Hypothalamus (tissue), 51 donors: ENCODE results near the gene SAMSN1.

Experiments used
- DNase-seq, 51 donors: peaks; one replicate each; lab custom pipeline; 2025; lab: John Stamatoyannopoulos, UW

The SAMSN1 gene

GRCh38 chr21:14491269-14491681 lies 54.8 kb downstream of the SAMSN1 start:
- no peak for DNase-seq

DNA sequence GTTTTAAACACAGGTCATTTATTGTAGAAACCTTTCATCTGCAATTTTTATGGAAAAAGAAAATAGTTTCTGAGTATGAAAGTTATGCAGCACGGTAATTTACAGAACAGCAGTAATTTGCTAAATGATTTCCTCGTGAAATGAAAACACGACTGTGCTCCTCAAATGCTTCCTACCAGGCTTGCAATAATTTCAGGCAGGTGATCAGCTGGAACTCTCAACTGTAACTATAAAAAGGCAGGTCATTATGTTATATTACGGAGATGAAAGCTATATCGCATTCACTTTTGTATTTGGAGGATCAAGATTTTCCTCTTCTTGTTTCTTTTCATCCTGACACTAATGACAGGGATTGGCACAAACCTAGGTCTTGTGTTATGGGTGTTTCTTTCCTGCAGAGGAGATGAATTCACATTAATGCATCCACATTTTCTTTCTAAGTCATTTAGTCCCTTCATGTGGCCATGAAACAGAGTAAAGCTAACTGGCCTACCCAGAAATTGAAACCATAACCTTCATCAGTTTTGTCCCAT lies 57.4 kb downstream of the SAMSN1 start:
- DNase-seq: no peak

- DNase-seq: no peak
Observed at GRCh38 chr21:14487490-14488432, 58.4 kb downstream of the SAMSN1 start.

DNA sequence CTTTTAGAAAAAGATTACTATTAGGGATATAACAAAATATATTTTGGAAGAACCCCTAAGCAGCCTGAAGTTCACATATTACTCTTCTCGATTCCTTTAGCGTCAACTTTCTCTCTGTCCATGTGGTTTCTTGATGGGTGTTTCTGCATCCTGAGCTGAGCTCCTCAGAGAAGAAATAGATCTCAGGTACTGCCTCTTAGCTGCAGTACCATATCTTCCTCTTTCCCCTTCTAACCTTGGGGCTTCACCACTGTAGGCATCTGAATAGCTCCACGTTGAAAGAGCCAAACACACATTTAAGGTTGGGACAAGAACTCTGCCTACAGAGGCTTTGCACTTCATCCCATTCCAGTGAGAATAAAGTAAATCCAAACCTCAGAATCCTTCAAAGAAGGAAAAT lies 59.2 kb downstream of the SAMSN1 start:
- DNase-seq: no peak

DNA sequence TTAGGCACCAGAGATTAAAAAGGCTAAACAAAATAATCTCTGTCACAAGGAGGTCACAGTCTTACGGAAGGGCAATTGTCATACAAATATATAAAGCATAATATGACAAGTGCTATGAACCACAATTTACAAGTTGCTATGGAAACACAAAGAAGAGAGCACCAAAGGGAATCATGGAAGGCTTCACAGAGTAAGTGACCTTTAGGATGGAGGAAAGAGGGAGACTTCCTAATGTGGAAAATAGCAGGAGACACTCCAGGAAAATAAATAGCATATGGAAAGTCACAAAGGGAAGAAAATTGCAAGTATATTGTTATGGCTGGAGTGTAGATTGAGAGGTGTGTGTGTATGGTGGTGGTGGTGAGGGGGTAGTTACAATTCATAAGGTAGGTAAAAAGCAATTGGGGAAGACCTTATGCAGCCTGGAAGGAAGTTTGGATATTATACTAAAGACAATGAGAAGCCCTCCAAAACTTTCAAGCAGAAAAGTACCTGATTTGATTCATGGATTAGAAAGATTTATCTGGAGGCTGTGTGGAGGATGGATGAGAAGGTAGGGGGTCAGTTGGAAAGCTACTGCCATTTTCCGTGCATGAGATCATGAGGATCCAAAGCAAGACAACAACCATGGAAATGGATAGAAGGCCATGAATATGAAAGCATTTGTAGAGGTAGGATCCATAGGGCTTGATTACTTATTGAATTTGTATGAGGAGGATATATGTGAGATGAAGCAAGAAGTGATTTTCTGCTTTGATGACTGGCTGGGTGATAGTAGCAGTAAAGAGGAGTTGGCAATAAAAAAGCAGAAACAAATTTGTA lies 61.7 kb downstream of the SAMSN1 start:
- DNase-seq: no peak

GRCh38 chr21:14483296-14483695 lies 62.8 kb downstream of the SAMSN1 start:
- DNase-seq: no peak

GRCh38 chr21:14482165-14482564 lies 64.0 kb downstream of the SAMSN1 start:
- no peak for DNase-seq

DNA sequence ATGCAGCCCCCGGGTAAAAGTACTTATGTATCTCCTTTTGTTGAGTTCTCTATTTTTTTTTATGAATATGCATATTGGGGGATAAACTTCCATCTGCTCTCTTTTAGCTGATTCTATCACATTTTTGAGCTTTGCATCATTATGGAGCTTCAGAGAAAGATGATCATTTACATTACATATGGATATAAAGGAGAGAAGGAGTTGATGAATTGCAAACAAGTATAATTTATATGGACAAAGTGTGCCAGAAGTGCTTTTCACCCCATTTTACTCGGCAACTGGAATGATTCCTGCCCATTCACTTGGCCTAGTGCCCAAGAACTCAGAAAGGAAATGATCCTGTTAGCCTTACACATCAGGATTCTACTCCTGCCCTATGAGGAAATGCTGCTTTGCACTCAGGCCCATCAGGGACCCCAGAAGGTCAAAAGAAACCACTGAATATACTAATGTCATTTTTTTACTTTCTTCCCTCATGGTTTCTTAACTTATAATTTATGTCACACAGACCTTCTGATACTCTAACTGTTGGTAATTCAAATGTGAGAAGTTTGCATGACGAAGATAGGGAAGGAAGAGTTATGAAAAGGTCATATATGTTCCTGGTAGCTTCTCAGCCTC lies 65.6 kb downstream of the SAMSN1 start:
- DNase-seq: peak in 4 of 51 donors; percentile 3 to 21 (median 14)

GRCh38 chr21:14479241-14479786 lies 66.8 kb downstream of the SAMSN1 start:
- DNase-seq: no peak

DNA sequence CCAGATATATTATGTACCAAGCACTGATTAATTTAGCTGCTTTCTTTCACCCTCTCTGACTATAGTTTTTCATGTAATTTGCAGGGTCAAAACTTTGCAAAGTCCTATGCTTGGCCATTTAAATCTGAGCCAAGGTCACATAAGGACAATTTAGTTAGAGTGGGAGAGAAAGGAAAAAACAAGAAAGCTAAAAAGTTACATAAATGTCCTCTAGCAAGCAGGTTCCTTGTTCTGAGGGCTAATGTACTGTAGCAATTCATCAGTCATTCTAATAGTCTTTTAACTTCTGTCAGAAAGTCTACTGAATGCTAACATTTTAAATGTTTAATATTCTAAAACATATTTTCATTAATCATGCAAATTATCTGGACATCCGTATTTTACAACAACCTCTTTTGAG lies 68.3 kb downstream of the SAMSN1 start:
- no peak for DNase-seq

DNA sequence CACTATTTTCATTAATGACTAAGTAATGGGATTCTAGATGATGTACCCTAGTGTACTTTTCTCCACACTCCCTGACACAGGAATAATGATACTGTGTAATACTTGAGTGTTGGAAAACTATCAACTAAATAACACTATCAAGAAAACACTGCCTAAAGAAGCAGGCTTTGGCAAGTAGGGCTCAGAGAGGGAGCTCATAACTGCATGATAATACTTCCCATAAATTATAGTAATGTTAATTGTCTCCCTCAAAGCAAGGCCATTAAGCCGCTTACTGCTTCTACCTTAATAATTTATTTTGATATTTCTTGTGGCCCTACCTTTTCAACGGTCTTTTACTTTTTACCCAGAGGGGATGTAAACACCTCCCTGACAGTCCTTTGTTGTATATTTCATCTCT lies 69.0 kb downstream of the SAMSN1 start:
- no peak for DNase-seq

DNA sequence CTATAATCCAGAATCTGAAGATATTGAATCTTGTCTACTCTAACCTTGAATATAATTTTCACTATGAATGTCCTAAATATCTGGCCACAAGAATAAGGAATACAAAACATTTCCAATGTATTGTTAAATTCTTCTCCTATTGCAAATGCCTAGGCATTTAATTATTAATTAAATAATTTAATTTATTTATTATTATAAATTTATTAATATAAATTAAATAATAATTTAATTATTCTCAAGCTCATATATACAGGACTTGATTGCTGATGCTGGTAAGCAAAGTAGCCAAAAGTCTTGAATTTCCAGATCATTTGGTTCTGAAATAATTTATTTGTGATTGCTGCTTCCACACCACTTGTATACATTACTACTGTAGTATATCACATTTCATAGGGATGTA lies 71.1 kb downstream of the SAMSN1 start:
- no peak for DNase-seq

DNA sequence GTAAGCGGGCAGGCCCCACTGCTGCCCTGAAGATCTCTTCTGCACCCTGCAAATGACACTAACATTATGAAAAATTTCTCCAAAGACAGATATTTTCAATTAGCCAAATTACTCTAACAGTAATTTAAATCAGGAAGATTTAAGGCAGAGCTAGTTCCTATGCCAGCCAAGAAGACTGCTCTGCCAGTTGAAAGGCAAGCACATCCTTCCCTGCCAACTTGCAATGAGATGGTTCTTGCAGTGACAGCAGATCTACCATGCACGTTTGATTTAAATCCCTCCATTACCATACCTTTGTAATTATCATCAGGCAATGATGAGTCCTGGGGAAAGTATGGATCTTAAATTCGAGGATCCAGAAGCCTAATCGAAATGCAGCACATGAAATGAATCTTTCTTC lies 76.5 kb downstream of the SAMSN1 start:
- DNase-seq: no peak

DNA sequence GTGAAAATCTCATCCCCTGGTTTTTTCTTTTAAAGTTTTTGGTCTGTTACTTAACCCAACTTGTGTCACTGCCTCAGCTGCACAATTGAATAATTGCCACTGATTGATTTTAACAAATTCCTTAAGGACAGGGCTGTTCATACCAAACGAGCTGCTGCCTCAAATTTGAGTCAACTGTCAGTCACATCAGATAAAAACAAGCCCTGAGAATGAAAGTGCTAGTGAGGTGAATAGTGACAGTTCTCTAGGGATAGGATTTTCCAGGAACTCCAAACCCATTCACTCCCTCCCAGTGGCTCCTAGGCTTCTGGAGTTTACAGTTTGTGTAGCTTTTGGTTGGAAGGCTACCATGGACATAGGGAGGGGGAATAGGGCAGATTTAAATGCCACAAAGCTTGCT lies 79.4 kb downstream of the SAMSN1 start:
- DNase-seq: no peak

DNA sequence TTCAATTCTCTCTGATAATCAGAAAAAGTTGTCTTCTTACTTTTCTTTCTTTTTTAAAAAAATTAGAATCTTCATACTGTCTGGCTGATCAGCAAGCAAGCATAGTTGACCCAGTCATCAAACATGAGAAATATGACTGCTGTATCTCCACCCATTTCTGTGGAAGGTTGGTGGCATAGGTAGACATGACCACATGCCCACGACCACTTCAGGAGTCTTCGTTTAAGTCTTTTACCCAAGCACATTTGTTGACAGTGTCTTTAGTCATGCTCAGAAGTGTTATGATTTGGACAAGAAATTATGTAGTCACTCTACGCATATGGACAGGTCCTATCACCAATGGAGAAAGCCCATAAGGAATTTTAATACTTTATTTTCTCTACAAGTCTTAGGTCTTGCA lies 88.4 kb downstream of the SAMSN1 start:
- no peak for DNase-seq

DNA sequence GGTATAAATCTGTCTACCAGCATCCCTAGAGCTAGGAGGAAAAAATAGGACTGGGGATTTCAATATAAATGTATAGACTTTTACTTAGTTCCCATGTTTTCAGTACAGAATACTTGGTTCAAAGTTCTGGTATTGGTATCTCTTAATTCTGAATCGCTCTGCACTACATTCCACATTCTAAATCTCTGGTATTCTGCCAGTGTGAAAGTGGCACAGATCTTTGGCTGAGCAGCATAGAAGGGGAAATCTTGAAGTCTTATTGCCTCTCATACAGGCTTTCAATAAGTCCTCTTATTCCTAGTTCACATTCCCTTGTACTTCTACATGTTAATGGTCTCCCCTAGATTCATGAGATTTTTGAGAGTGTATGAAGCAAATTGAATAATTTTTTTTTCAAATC lies 89.2 kb downstream of the SAMSN1 start:
- no peak for DNase-seq

DNA sequence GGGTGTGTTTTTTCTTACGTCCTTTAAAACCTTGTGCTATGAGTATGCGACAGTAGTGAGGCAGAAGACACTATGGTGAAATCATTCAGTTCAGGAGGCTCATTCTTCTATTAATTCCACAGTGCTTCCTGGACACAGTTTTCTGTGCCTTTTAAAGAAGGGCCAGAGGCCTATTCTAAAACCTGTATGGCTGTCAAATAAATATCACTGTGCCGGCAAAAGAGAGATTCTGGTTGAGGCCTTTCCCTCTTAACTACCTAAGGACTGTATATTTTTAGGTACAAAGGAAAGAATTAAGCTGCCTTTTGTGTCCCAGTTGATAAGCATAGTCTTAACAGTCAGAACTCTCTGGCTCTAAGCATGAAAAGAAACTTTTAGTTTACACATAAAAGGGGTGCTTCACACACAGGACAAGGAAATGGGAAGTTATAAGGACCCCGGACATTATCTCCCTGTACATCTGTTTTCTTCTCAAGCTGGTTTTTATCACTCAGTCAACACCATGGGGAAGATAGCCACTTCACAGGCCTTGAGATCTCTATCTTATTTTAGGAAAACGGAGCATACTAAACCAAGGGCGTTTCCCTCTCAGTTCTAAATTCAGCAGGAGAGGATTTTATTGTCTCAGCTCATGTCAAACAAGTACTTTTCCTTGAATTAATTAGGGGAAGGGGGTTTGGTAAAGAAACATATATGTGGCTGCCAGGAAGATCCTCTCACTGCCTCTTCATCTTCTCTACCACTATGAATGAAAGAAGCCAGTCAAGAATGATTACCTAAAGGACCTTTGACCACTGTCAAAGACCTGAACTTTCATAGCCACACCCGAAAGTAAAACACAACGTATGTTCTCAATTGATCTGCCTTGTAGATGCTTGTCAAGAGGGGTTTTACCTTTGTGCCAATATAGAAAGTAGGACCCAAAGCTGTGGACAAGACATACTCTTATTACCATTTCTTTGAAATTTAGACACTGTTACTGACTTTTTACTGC lies 91.8 kb downstream of the SAMSN1 start:
- no peak for DNase-seq

DNA sequence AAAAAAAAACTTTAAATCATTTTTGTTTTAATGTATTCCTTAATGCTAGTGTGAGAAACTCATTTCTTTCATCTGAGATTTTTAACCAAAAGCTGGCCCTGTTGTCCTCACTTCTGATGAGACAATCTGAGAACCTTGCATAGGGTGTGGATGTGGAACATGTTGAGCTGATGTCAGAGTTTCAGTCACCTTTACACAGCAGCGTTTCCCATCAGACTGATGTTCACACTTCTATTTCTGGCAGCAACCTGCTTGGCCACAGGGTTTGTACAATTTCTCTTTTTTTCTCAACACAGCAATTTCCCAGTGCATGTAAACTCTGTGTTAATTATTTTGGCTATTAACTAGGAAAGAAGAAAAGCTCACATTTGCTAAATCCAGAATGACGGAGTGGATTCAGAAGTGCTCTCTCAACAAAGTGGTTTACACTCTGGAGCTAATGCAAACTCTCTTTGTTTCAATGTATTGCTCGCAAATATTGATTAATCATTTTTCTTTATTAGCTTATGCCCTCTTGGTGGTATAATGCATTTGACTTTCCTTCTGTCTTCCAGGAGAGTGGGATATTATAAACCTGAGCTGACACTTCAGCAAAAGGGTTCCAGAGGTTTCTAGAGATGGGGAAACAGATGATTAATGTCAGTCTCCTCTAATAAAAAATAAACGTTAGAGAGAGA lies 92.6 kb downstream of the SAMSN1 start:
- DNase-seq: no peak

DNA sequence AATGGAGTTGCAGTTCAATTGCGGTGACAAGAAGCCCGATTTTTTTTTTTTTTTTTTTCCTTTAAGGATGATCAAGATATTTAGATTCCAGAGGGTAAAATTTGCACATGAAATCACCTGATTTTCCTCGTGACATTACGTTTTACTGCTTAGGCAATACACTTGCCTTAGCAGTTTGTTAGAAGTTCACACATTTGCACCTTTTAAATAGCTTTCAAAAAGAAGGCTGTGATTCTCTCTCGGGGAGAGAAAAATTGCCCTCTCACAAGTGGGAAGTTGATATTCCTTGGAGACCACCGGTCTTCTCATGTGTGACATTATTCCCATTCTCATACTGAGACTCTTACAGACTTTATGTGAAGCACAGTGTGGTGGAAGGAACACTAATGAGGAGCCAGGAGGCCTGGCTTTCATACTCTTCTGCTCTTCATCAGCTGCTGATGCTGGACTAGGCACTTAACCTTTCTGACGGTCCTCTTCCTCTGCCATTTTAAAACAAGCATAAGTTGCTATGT lies 93.3 kb downstream of the SAMSN1 start:
- DNase-seq: no peak
